ENCODE measurements around the gene RORC.
"Not testable (repeated sequence)": the region's sequence is repeated elsewhere in the genome, so short reads cannot be mapped to it uniquely, and the experiment has no call there.

Gene RORC

DNA sequence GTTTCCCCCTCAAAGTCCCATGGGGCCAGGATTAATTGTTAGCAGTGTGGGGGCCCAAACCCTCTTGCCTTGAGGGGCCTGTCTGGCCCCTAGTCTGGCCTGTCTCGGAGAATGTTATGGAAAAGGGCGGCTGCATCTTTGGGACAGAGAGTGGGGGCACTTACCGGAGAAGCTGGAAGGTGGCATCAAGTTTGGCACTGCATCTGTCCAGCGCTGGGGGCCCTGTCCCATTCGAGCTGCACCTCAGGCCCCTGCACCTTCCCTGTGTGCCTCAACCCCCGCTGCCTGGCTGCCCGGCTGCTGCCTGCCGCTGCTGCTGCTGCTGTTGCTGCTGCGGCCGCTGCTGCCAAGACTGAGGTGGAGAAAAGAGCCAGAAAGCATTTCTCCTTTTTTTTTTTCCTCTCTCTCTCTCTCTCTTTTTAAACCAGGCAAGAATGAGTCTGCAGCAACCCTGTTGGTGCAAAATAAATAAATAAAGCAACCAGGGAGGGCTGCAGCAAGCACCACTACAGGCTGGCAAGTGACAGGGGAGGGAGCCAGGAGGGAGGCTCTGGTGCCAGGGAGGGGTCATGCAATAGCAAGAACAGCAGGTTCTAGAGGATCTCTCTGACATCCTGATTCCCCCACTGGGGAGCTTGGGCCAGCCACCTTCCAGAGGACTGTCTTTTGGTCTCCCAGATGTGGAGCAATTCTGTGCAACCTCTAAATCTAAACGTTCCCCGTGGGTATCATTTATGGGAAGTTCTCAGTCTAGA lies 26.4 kb downstream of the RORC start, which contains the start of gene LINGO4:
TSS of gene LINGO4 (minus strand) at position 354 of the 755 bp plus-strand sequence. CDS start 2,715 bp downstream, outside the sequence.
- no peak for DNase-seq

DNA sequence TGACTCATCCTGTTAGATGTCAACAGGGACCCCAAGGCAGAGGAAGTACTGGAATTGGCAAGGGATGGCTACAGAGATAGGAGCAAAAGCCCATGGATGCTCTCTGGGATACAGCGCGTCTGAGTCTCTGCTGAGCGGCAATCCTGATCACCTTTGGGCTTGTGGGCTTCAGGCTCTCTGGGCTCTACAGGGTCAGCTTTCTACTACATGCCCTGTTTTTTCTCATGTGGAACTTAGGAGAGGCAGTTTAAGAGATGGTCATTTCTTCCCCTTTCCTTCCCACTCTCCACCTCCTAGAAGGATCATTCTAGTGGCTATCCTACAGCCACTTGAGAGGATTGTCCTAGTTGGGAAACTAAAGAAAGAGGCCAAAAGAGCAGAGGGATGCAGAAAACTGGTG lies 27.7 kb downstream of the RORC start:
- no peak for DNase-seq

DNA sequence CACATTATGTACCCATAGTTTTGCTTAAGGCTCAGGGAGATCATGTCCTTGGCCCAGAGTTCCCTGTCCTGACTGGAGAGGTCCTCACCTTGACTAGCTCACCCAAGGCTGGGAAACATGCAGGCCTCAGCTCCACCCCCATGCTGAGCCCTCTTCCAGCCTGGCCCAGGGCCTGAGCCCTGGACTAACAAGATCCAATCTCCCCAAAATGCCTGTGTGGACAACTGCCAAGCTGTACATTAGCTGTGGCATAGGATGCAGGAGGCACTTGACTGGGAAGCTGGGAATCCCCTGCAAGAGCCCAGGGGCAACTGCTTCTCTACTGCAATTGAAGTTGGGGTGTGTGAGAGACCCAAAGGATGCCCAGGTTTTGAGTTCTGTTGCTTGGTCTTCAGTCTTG lies 28.4 kb downstream of the RORC start:
- no peak for DNase-seq

DNA sequence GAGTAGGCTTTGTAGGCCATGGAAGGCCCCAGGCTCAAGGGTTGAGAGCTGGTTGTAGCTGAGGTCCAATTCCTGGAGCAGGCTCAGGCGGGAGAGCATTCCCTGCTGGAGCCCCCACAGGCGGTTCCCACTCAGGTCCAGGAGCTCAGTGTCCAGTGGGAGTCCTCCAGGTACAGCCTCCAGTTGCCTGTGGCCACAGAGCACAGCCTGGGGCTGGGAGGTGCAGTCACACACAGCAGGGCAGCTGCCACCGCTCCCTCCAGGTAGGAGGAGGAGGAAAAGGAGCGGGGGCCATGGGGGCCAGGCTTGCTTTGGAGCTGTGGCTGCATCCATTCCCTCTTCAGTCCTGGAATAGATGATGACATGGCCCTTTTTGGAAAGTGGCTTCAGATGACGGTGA lies 29.2 kb downstream of the RORC start:
- no peak for DNase-seq

DNA sequence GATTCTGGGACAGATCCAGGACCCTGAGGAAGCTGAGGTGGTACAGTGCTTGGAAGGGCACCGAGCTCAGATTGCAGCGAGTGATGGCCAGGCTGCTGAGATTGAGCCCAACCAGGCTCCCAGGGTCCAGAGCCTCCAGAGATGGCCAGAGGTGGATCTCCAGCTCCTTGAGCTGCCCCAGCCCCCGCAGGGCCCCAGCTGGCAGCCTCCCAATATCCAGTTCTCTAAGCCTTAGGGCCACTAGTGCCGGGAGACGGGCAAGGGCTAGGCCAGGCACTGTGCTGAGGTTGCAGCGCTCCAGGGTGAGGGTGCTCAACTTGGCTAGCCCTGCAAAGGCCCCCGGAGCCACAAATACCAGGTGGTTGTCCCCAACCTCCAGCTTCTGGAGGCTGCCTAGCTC lies 29.8 kb downstream of the RORC start:
- DNase-seq, result no peak

DNA sequence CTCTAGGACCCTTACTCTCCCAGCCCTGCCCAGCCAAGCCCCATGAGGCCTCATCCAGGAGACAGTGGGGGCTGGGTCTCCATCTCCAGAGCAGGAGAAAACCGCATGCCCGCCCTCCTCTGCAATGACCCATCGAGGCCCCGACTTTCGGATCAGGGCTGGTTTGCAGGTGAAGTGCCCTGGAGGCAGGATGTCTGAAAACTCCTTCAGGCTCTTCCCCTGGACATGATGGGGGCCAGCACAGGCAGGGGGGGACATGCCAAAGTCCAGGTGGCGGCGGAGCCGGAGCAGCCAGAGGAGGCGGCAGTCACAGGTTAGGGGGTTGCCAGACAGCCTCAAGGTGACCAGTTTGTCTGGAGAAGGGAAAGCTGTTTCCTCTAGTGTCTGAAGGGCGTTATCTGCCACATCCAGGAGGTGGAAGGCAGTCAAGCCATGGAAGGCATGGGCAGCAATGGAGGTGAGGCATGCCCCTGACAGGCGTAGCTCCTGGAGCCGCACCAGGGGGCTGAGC lies 30.2 kb downstream of the RORC start:
- no peak for DNase-seq

DNA sequence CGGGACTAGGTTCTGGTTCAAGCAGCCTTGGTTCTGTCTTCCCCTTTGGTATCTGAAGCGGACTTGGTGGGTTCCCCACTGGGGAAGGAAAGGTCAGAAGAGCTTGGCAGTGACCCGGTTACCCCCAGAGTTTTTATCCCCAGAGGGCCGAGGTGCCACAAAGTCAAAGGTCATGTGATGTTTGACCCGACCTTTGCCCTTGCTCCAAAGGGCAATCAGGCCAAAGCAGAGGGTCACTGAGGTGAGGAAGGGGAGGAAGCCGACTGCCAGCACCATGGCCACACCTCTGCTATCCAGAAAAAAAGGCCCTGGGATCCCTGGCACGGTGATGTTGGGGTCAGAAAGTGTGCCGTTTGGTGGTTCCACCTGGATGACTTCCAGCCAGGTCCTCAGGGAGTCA lies 30.8 kb downstream of the RORC start:
- DNase-seq, result no peak

DNA sequence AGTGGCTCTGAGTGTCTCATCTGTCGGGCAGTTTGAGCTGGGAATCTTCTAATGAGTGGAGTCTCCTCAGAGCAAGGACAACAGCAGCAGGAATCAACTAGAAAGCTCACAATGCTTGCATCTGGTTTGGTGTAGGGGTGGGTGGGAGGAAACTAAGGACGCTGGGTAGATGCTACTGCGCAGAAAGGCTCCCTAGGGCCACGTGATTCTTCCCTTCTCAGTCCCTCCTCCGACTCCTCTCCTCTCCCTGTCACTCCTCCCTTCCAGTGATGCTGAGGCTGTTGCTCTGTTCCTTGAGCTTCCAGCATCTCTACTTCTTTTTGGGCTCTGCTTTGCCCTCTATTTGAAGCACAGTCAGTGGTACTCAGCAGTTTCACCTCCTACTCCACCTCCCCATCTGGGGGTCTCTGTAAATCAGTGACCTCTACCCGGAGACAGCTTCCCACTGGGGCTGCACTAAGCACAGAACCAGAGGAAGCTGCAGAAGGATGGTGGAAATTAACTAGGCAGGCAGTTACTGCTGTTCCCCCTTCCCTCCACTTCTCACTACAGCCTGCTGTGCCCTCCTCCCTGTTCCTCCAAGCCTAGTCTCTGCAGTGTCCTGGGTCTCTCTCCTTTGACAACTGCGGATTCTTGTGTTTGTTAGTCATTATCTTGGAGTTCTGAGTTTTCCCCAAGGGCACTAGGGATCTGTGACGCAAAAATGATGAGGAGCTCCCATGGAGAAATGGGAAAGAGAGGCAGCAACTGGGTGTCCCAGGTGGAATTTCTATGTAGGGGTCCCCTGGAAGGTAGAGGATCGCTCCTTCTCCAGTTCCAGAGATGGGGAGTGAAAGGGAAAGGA lies 32.2 kb downstream of the RORC start:
- DNase-seq, result no peak

DNA sequence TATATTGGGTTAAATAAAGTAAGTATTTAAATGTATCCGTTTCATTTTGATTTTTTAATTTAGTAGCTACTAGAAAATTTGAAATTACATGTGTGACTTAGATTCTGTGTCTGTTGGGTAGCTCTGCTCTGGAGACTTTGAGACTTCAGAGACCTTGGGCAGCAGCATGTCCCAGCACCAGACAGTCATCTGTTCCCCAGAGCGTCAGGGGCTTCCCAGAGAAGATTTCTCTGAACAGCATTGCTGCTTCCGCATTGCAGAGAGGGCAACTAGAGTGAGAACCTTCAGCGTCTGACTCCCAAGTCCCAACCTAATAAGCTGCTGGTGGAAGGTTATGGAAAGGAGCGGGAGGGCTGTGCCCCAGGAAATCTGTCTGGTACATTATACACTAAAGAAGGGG lies 33.0 kb downstream of the RORC start:
- DNase-seq, result no peak

DNA sequence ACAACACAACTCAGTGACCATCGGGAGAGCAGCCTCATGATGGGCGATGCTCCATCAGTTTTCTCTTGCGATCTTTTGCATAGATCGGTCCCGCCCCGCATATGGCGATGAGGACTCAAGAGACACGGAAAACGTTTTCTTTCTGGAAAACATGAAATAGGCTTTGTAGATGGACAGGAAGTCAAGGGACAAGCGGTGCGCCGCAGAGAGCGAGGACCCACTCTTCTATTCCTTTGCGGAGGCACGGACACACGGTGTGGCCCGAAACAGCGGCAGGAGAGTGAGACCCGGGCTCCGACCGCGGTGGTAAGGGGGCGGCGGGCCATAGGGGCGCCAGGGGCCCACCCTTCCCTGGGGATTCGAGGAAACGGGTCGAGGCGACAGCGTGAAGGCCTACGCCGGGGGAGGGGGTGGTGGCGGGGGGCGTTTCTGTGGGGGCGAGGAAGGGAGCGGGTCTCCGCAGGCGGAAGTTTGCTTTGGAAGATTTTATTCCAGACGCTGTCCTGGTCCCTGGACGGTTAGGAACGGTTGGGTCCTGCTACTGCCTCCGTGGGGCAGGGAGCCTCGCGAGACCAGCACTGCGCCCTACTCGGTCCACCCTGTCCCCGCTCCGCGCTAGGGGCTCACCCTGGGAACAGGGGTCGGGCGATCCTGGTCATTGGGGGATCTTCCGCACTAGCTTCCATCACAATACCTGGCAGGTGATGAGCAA lies 40.5 kb downstream of the RORC start:
- DNase-seq, result peak in 2 of 14 donors; percentile 5 to 38

DNA sequence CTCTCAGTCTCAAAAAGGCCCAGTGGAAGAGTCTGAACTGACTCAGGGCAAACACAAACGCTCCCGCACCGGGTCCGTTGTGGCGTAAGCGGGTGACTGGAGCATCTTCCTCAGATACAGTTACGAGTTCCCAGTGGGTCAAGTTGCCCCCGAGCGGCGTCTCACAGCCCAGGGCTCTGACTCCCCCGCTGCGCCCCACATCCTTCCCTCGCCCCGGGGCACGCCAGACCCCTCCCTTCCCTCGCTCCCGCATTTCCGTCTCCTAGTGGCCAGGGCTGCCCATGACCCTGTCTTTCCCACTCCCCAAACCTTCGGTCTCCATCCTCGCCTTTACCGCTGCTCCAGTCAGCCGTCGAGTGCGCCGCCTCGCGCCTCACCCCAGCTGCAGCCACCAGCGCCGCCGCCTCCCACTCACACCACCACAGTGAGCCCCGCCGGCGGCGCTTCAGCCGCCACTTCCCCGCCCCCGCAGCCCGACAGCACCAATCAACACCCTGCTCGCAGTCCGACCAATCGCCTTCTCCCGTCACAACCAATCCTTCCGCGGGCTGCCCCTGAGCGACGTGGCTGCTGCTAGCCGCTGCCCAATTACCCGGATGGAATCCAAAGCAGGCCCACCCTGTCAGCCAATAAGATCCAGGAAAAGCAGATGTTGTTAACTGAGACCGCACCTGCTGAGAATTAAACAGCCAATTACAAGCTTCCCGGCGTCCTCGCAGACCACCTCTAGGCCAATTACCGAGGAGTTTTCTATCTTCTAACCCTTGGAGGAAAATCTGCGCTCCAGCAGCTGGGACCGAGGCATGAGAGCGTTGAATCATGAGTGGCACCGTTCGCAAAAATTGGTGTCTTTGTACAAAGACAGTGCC lies 41.3 kb downstream of the RORC start, which contains the start of gene TDRKH:
TSS of gene TDRKH (minus strand) at position 430 of the 869 bp plus-strand sequence. CDS start 7,478 bp downstream, outside the sequence.
- DNase-seq, result peak; percentile 94 to 99 (median 98)

DNA sequence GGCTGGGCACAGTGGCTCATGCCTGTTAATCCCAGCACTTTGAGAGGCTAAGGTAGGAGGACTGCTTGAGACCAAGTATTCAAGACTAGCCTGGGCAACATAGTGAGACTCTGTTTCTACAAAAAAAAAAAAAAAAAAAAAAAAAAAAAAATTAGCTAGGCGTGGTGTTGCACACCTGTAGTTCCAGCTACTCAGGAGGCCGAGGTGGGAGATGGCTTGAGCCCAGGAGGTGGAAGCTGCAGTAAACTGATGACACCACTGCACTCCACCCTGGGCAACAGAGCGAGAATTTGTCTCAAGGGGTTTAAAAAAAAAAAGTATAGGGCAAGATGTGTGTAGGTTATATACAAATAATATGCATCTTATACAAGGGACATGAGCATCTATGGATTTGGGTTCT lies 43.9 kb downstream of the RORC start:
- DNase-seq, result no peak

DNA sequence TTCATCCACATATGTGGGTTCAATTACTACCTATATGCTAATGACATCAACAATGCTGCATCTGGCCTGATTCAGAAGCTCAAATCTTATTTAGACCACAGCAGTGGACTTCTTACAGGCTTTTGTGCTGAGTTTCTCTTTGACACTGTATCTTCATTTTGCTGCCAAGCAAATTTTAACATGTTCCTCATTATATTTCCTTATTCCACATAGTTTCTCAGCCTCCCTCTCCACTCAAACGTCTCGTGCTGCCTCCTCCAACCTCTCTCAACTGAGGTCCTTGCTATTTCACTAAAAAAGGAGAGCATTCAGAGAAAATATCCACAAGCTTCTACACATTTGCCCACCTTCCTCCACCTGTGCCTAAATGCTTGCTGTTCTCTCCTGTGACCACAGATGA lies 47.8 kb downstream of the RORC start:
- DNase-seq, result no peak

DNA sequence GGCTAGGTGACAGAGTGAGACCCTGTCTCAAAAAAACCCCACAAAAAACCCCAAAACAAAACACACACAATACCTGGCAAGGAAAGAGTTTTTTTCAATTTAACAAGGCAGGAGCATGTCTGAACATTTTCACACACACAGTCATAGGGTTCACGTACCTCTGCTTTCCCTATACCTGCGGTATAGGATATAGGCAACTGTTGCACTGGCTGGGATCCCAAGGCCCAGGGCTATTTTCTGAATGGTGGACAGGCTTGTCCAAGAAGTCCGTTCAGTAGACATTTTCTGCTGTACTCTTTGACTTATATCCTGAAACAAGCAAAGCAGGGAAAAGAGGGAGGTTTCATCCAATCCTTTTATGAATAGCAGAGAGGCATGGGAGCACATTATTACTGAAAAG lies 48.9 kb downstream of the RORC start:
- no peak for DNase-seq

DNA sequence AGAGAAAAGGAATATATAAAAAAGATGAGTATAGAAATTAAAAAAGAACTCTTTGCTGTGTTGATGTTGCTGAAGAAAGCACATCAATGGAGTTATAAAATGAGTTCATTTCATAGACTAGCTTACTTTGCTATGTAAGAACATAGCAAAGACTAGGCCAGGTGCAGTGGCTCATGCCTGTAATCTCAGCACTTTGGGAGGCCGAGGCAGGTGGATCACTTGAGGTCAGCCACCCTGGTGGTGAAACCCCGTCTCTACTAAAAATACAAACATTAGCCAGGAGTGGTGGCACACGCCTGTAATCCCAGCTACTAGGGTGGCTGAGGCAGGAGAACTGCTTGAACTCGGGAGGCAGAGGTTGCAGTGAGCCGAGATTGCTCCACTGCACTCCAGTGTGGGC lies 49.6 kb downstream of the RORC start:
- not testable (repeated sequence) for DNase-seq

DNA sequence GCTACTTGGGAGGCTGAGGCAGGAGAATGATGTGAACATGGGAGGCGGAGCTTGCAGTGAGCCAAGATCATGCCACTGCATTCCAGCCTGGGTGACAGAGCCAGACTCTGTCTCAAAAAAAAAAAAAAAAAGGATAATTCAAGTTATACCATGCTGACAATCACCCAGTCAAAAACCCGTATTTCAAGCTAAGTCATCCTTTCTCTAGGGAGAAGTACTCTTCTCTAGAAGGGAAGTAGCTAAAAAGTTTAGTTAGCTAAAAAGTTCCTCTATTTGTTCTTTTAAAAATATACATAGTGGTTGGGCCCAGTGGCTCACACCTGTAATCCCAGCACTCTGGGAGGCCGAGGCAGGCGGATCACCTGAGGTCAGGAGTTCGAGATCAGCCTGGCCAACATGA lies 50.9 kb downstream of the RORC start:
- DNase-seq, result not testable (repeated sequence)

DNA sequence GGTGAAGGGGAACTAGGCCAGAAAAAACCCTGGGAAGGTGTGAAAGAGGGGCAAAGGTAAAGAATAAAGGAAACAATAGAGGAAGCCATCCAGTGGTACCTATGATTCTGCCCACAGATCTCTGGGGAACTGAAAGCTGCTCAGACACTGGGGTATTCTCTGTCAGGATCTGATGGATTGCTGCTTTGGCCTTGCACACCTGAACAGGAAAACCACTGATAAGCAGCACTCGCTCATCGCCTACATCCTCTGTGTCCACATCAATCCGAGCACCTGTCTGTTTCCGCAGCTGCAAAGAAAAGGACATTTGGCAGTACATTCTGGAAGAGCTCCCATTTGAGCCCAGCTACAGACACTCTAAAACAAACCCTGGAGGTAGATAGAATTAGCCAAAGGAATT lies 51.8 kb downstream of the RORC start:
- no peak for DNase-seq

DNA sequence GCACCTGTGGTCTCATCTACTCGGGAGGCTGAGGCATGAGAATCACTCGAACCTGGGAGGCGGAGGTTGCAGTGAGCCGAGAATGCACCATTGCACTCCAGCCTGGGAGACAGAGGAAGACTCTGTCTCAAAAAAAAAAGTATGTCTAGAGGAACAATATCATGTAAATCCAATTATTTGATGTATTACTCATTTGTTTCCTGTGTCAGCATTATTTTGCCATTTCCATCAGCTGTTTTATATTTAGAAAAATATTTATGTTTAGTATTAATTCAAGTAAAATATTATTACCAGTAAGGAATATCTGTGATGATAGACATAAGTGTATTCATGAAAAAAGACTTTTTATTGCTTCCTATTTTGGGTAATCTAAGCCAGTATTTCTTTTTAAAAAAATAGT lies 54.3 kb downstream of the RORC start:
- no peak for DNase-seq

DNA sequence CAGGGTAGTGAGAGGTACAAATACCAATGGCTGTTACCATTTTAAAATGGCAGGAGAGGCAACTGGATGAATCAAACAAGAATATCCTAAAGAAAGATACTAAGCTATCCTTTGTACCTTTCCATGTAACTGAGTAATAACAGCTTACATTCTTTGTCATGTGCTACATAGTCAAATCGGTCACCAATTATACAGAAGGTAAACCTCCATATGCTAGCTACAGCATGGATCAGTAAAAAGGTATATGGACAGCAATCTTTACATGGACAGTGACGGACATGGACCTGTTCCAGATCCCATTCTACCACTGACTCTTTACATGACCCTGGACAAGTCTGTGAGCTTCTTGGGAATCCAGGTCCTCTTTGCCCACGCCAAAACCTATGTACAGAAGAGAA lies 54.9 kb downstream of the RORC start:
- DNase-seq, result no peak

DNA sequence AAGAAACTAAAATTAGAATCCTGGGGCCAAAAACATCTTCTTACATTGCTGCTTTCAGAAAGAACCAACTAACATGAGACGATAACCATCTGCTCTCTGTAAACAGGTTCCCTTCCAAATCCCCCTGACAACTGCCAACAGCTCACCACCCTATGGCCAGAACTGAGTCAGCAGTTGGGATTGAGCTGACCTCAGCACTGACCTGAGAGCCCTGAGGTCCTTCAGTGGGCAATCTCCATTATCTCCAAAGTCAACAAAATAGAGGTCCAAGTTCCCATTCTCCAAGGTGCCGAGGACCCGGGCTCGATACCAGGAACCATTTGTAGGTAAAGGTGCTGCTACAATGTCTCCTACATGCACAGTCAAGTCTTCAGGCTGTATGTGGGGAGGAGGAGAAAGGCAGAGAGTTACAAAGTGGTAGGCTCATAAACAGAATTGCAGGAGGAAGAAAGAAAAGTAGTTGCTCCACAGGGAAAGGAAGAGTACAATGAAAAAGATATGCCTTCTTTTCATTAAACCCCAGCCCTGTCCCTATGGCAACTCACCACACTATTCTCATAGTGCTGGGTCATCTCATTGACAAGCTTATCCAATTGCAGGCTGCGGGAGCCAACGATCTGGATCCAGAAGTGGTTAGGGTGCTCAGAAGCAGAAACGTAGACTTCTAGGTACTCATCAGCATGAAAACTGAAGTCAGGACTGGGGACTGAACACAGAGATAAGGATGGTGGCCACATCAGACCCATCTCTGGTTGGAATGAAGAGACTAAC lies 55.5 kb downstream of the RORC start:
- DNase-seq, result no peak

Measured in C1 segment of cervical spinal cord (tissue), 14 donors.